ENCODE results near the gene IL17RB. TPM values are rescaled to one million over a fixed set of nuclear protein-coding genes. Genes with fewer than 3 reads are reported as not detected.

The IL17RB gene
- polyA plus RNA-seq, 1 experiment = not detected

- no peak for TF ChIP-seq CTCF (IDR thresholded peaks at IDR 0.05; ENCODE audit: low read depth, low read length)
- CTCF ChIA-PET = no interaction called here
- no peak for DNase-seq (ENCODE audit: low read depth, low spot score)
- no peak overlapping the region for H3K27ac ChIP-seq (ENCODE audit: low read depth, low read length)
- H3K4me3 ChIP-seq (ENCODE audit: low read depth, low read length) = no peak overlapping the region
- no peaks in the 10 kb centered on the region for H3K9me3 ChIP-seq (ENCODE audit: control insufficient read depth, insufficient read depth, low read length)
- POLR2A ChIA-PET = no interaction called here
- H3K27me3 ChIP-seq (ENCODE audit: control insufficient read depth, insufficient read depth, low read length) = no peaks in the 10 kb centered on the region
These were observed 12.8 kb downstream of the IL17RB start for GRCh38 chr3:53859178-53859577.

GRCh38 chr3:53860196-53860595 lies 13.8 kb downstream of the IL17RB start:
- Histone ChIP-seq H3K9me3 (ENCODE audit: control insufficient read depth, insufficient read depth, low read length) (no peaks in the 10 kb centered on the region), H3K27me3 (ENCODE audit: control insufficient read depth, insufficient read depth, low read length) (no peaks in the 10 kb centered on the region), H3K27ac (ENCODE audit: low read depth, low read length) (no peak overlapping the region), H3K4me3 (ENCODE audit: low read depth, low read length) (no peak overlapping the region)
- POLR2A ChIA-PET = no interaction called here
- no peak for DNase-seq (ENCODE audit: low read depth, low spot score)
- CTCF ChIA-PET = interaction anchor here (1.0 to 1.5 kb wide), 2 partner anchors 78 to 150 kb away, joined by 3 read pairs; no protein-coding TSS in a partner anchor
- TF ChIP-seq CTCF (IDR thresholded peaks at IDR 0.05; ENCODE audit: low read depth, low read length) = no peak

- no peak overlapping the region for H3K4me3 ChIP-seq (ENCODE audit: low read depth, low read length)
- H3K27ac ChIP-seq (ENCODE audit: low read depth, low read length) = no peak overlapping the region
- ChIA-PET POLR2A (no interaction called here), CTCF (no interaction called here)
- DNase-seq (ENCODE audit: low read depth, low spot score) = no peak
- TF ChIP-seq CTCF (IDR thresholded peaks at IDR 0.05; ENCODE audit: low read depth, low read length) = no peak
- no peaks in the 10 kb centered on the region for H3K27me3 ChIP-seq (ENCODE audit: control insufficient read depth, insufficient read depth, low read length)
- no peaks in the 10 kb centered on the region for H3K9me3 ChIP-seq (ENCODE audit: control insufficient read depth, insufficient read depth, low read length)
These were observed 15.9 kb downstream of the IL17RB start for GRCh38 chr3:53862241-53862640.

GRCh38 chr3:53863145-53863544 lies 16.8 kb downstream of the IL17RB start:
- CTCF ChIA-PET = no interaction called here

More at GRCh38 chr3:53863145-53863544, 16.8 kb downstream of the IL17RB start:
- DNase-seq (ENCODE audit: low read depth, low spot score) = no peak
- TF ChIP-seq CTCF (IDR thresholded peaks at IDR 0.05; ENCODE audit: low read depth, low read length) = no peak
- no peaks in the 10 kb centered on the region for H3K9me3 ChIP-seq (ENCODE audit: control insufficient read depth, insufficient read depth, low read length)
- no peaks in the 10 kb centered on the region for H3K27me3 ChIP-seq (ENCODE audit: control insufficient read depth, insufficient read depth, low read length)
- POLR2A ChIA-PET = no interaction called here
- no peak overlapping the region for H3K4me3 ChIP-seq (ENCODE audit: low read depth, low read length)
- H3K27ac ChIP-seq (ENCODE audit: low read depth, low read length) = no peak overlapping the region
